ENCODE results near the gene BIRC6.
"Not testable (repeated sequence)": the region's sequence is repeated elsewhere in the genome, so short reads cannot be mapped to it uniquely, and the experiment has no call there.

Gene BIRC6

GRCh38 chr2:32453242-32454062 lies 96.6 kb downstream of the BIRC6 start:
- DNase-seq, result no peak

- no peak for DNase-seq
These were observed 99.0 kb downstream of the BIRC6 start for GRCh38 chr2:32455816-32456215.

GRCh38 chr2:32456808-32457207 lies 100.0 kb downstream of the BIRC6 start:
- DNase-seq, result no peak

- DNase-seq, result no peak
These were observed 101.0 kb downstream of the BIRC6 start for GRCh38 chr2:32457814-32458213.

- not testable (repeated sequence) for DNase-seq
These were observed 104.0 kb downstream of the BIRC6 start for GRCh38 chr2:32460861-32461260.

DNA sequence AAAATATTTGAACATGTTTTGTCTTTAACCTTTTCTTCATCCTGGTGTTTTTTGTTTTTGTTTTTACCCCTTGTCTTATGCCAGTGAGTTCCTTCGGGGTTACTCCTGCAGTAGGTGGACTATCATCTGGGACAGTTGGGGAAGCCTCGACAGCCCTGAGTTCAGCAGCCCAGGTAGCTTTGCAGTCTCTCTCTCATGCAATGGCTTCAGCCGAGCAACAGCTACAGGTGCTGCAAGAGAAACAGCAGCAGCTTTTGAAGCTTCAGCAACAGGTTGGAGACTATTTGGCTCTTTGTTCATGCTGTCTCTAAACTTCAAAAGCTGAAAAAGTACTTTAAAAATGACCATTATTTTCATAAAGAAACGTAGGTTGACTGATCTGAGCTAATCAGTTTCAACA lies 106.3 kb downstream of the BIRC6 start:
- DNase-seq, result no peak

- no peak for DNase-seq
These were observed 107.6 kb downstream of the BIRC6 start for GRCh38 chr2:32464431-32464830.

DNA sequence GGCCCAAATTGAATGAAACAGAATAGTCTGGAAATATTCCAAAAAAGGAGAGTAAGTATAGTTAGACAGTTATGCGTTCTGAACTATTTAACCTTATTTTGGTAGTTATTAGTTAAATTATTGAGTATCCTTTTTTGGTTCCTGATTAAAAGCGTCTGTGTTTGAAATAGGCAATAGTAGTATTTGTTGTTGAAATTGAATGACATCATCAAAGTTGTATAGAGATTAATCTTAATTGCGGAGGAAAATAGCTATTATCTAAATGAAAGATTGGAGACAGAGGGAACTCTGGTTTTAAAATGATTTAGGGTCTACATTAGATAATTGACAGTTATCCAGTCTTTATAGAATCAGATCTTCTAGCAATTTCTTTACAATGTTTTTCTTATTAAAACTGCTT lies 115.8 kb downstream of the BIRC6 start:
- no peak for DNase-seq

GRCh38 chr2:32474381-32474780 lies 117.6 kb downstream of the BIRC6 start:
- DNase-seq, result no peak

GRCh38 chr2:32478889-32479620 lies 122.2 kb downstream of the BIRC6 start:
- DNase-seq, result no peak

DNA sequence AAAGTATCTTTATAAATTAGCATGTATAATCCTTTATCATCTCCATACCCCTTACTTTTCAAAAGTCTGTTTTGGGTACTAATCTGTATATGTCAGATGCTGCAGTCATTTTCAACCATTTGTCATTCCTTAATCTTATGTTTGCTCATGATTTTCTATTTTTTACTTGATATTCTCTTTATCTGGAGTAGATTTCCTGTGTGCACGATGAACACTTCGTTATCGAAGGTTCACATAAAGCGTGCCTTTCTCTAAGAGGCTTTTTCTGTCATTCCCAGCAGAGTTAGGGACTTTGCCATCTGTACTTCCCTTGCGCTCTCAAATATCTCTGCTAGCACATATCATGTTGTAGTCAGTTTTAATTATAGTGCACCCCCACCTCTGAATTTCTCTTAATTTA lies 123.2 kb downstream of the BIRC6 start:
- DNase-seq, result no peak

- DNase-seq, result no peak
These were observed 125.6 kb downstream of the BIRC6 start for GRCh38 chr2:32482471-32482870.

DNA sequence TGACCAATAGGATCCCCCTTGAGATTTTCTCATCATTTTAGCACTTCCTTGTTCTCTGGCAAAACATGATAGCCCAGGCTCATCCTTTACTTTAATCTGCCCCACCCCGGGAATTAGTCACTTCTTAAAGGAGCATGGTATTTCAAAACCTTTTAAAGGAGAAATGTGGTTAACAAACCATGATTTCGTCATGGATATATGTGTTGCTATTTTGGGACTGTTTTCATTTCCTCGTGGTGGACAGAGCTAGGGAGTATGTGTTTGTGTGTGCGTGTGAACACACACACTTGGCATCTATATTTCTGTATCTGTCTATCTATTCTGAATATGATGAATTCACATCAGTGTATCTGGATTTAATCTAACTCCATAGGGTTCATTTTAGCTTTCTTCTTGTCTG lies 128.1 kb downstream of the BIRC6 start:
- DNase-seq, result peak; percentile 5

GRCh38 chr2:32485399-32485798 lies 128.6 kb downstream of the BIRC6 start:
- DNase-seq, result no peak

DNA sequence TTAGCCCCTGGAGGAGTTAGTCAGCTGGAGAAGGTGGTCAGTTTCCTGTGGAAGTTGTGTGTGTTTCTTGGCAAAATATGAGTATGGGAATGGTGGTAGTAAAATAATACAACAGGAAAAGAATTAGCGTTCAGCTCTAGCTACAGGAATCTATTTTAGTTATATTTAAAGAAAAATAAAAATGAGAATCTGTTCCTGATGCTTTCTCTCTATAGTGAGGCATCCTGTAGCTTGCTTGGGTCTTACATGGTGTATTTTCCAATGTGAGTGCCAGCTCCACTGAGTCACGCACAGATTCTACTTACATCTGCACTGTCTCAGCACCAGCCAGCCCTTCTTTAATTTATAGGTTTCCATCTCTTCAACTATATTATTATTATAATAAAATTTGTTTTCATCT lies 132.2 kb downstream of the BIRC6 start:
- DNase-seq, result no peak

GRCh38 chr2:32491346-32491745 lies 134.5 kb downstream of the BIRC6 start:
- no peak for DNase-seq

DNA sequence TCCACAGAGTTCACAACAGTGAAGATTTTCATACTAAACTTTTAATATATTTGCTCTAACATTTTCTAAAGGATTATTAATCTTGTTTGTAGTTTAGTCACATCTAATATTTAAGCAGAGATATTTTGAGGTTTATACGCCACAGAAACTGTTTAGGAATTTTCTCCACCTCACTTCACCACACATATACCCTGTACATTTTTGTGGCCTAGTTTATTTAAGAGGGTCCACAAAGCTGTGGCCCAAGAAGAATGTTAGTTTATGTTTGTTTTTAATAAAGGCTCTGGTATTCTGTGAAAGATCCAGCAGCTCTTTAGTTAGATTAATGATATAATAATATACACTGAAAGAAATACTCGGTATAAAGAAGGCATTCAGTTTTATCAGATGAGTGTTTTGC lies 138.3 kb downstream of the BIRC6 start:
- DNase-seq, result no peak

DNA sequence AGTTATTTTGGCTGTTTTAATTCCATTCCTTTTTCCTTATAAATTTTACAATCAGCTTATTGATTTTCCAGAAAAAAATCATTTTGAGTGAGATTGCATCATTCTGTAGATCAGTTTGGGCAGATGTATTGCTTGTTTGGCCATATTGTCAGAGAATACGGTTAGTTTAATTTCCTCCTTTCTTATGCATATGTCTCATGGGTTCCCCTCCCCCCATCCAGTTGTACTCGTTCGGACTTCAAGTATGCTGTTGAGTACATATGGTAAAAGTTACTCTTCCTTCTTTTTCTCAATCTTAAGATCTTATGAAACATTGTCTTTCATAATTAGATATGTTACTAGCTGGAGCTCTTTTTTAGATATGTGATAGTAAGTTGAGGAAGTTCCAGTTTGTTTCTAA lies 139.8 kb downstream of the BIRC6 start:
- DNase-seq, result no peak

DNA sequence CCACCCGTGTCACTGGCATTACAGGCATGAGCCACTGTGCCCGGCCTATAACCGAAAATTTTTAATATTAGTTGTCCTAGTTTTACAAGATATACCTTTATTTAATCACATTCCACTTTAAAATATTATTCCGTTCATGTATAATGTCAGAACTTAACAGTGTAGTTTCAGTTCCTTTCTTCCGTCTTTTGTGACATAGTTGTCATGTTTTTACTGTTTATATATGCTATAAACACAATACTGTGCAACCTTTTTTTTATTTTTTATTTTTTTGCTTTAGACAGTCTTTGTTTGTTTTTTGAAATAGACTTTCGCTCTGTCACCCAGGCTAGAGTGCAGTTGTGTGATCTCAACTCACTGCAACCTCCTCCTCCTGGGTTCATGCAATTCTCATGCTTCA lies 141.5 kb downstream of the BIRC6 start:
- DNase-seq, result no peak

- DNase-seq, result no peak
These were observed 146.1 kb downstream of the BIRC6 start for GRCh38 chr2:32502941-32503340.

GRCh38 chr2:32504877-32505478 lies 148.2 kb downstream of the BIRC6 start:
- no peak for DNase-seq

GRCh38 chr2:32506446-32506845 lies 149.6 kb downstream of the BIRC6 start:
- DNase-seq, result no peak

DNA sequence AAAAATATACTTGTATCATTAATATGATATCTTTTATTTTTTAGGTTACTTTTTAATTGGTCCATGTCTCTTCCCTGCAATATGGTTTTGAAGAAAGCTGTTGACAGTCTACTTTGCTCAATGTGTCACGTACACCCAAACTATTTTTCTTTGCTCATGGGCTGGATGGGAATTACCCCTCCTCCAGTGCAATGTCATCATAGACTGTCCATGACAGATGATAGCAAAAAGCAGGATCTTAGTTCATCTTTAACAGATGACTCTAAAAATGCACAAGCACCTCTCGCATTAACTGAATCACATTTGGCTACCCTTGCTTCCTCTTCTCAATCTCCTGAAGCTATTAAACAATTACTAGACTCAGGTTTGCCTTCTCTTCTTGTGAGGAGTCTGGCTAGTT lies 158.1 kb downstream of the BIRC6 start:
- no peak for DNase-seq

- no peak for DNase-seq
These were observed 159.7 kb downstream of the BIRC6 start for GRCh38 chr2:32516567-32516966.
